DMS114 treated with DMSO at 0.1 percent for 48 hours (cell line): Measurements from ENCODE around the gene OTOP1.
"Not testable (repeated sequence)": the region's sequence is repeated elsewhere in the genome, so short reads cannot be mapped to it uniquely, and the experiment has no call there.

Source experiments
- DNase-seq: peaks from one replicate; lab custom pipeline; 2025; ENCODE audit not compliant: unreplicated experiment; lab: John Stamatoyannopoulos, UW

Gene OTOP1

GRCh38 chr4:4233610-4234009 is 6.9 kb upstream of the OTOP1 start:
- no peak for DNase-seq

GRCh38 chr4:4228356-4228668 is 1.6 kb upstream of the OTOP1 start:
- DNase-seq, result no peak

DNA sequence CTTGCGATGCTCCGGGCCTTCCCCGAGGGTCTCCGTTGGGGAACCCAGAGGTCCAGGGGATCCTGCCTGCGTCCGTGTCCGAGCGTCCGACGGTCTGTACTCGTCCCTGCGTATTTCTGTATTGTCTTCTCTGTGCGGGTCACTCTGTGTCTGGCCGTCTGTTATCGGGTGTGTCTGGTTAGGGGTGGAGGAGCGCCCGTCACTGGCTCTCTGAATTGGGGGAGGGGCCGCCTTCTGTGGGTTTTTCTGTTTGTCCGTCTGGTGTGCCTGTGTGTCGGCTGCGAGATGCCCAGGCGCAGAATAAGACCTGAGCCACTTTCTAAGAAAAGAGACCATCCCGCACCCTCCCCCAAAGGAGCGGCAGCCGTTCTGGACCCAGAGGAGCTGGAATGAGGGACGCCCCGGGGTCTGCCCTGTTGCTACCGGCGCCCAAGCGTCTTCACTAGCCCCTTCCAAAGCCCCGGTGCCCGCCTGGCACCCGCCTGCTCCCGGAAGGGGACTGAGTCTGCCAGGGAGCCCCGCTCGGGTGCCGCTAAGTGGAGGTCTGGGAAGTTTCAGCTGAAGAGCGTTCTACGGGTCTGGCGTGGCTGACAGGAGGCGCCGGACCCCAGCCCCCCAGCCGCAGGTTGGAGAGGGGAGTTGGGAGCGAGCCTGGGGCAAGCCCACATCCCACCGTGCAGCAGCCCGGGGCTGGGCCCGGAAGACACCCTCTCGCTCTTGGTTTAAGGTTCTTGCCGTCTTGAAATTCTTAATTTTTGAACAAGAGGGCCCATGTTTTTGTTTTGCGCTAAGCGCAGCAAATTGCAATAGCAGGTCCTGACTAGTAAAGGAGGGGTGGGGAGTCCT is 1.0 kb upstream of the OTOP1 start:
- no peak for DNase-seq

- DNase-seq, result no peak
Observed at GRCh38 chr4:4225915-4226605, 669 bp downstream of the OTOP1 start.

GRCh38 chr4:4217113-4217512 is 9.6 kb downstream of the OTOP1 start:
- no peak for DNase-seq

- DNase-seq, result no peak
Observed at GRCh38 chr4:4216648-4217047, 10.1 kb downstream of the OTOP1 start.

- not testable (repeated sequence) for DNase-seq
Observed at GRCh38 chr4:4213674-4214073, 13.1 kb downstream of the OTOP1 start.

DNA sequence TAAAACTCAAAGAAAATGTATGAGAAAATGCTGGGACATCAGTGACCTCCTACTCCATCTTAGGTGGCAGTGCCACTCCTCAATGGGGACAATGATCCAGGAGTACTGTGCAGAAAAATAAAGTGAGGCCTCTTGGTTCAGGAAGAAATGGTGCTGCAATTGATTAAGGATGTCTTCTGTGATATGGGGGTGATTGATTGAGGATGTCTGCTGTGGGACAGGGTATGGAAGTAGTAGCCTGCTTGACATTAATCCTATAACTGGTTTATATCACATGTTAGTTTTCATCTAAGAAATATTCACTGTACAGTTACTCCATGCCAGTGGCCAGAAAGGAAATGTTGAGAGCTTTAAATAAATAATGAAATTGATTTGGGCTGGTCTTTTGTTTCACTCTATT is 20.5 kb downstream of the OTOP1 start:
- no peak for DNase-seq

GRCh38 chr4:4204401-4204745 is 22.4 kb downstream of the OTOP1 start:
- DNase-seq, result no peak

DNA sequence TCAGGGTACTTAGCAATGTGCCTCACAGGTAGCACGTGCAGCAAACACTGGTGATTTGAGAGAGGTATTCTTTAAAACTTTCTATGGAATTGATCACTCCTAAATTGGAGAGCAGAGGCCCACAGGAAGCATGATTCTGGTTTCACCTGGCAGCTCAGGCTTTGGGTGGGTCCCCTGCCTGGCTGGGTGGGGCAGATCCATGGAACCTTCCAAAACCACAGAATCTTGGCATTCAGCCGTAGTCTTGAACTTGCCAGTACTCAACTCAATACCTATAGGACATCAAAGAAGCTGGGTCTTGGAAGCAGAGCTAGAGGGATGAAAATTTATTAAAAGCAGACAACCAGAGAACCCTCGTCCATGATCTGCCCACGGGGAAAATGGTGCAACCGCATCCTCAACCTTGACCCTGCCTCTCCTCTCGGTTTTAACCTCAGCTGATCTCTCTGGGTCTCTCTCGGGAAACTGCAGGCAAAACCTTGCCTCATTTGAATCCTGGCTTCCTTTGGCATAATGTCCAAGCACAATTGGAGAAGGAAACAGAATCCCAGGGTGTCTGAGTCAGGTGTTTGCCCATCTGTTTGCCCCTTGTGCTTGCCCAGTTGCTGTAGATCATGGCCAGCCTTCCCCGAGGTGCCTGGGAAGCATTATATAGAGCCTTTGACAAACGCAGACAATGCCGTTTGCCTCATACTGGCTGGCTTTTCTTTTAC is 22.9 kb downstream of the OTOP1 start:
- no peak for DNase-seq

DNA sequence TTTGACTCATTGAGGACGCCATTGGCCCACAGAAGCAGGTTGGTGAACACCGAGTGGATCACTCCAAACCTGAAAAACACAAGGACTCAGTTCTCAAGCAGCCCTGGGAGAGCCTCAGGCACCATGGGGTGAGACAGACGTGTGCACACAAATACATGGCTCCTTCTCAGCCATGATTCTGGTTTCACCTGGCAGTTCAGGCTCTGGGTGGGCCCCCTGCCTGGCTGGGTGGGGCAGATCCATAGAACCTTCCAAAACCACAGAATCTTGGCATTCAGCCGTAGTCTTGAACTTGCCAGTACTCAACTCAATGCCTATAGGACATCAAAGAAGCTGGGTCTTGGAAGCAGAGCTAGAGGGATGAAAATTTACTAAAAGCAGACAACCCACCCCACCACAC is 24.2 kb downstream of the OTOP1 start:
- no peak for DNase-seq

- DNase-seq, result no peak
Observed at GRCh38 chr4:4200624-4201023, 26.1 kb downstream of the OTOP1 start.

- DNase-seq, result no peak
Observed at GRCh38 chr4:4195354-4195753, 31.4 kb downstream of the OTOP1 start.

DNA sequence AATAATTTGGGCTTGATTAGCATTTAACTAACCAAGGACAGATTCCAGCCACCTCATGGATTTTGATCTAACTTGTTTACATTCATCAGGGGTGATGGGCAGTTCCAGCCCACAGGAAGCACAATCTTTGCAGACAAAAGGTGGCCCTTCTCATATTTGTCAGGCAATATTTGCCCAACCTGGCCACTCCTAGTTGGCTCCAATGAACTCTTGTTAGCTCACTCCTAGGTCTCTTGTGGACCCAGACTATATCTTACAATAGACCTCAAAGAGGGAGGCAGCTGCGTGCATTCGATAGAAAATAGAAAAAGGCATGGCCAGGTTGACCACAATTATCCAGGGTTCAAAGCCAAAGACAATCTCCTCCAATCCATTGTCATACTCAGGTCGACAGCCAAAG is 38.2 kb downstream of the OTOP1 start:
- not testable (repeated sequence) for DNase-seq

GRCh38 chr4:4185528-4185927 is 41.2 kb downstream of the OTOP1 start:
- no peak for DNase-seq

- peak; percentile 4 for DNase-seq
Observed at GRCh38 chr4:4182835-4183568, 43.7 kb downstream of the OTOP1 start.

DNA sequence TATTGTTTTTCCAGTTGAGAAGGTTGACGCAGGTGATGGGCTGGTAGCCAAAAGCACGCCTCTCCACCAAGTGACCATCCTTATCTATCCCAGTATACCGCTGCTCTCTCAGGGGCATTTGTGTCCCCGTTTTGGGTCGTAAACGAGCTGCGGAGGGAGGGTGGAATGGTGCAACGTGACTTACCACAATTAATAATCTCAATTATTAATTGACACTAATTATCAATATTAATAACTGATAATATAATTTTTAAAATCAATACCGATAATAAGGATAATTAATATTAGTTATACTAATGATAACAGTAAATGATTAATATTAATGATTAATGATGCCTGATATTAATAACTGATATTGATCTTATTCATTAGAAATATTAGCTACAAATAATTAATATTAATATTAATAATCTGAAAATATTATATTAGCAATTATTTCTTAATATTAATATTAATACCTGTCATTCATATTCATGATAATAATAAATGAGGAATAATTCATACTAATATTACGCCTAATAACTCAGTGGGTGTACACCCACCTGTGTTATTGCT is 56.1 kb downstream of the OTOP1 start:
- DNase-seq, result no peak

DNA sequence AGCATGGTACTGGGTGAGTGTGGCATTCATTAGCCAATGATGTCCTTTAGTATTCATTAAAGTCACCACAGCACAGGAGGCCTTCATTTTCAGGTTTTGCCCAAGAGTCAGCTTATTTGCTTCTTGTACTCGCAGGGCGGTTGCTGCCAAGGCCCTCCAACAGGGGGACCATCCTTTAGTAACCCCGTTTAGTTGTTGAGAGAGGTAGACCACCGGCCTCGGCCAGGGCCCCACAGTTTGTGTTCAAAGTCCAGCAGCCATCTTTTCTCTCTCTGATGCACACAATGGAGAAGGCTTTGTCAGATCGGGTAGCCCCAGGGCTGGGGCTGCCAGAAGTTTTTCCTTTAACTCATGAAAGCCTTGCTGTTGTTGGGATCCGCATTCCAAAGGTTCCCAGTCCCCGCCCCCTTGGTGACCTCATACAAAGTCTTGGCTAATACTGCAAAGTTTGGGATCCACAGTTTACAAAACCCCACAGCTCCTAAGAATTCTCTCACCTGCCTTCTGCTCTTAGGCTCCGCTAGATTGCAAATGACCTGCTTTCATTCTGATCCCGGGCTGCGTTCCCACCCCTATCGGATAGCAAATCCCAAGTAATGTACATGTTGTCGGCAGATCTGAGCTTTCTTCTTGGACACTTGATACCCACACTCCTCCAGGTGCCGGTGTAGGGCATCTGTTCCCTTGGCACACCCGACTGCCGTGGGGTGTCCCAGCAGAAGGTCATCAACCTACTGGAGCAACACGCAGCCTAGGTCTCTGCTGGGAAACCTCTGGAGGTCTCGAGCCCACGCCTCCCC is 58.5 kb downstream of the OTOP1 start:
- DNase-seq, result not testable (repeated sequence)

GRCh38 chr4:4166986-4167385 is 59.7 kb downstream of the OTOP1 start:
- not testable (repeated sequence) for DNase-seq

DNA sequence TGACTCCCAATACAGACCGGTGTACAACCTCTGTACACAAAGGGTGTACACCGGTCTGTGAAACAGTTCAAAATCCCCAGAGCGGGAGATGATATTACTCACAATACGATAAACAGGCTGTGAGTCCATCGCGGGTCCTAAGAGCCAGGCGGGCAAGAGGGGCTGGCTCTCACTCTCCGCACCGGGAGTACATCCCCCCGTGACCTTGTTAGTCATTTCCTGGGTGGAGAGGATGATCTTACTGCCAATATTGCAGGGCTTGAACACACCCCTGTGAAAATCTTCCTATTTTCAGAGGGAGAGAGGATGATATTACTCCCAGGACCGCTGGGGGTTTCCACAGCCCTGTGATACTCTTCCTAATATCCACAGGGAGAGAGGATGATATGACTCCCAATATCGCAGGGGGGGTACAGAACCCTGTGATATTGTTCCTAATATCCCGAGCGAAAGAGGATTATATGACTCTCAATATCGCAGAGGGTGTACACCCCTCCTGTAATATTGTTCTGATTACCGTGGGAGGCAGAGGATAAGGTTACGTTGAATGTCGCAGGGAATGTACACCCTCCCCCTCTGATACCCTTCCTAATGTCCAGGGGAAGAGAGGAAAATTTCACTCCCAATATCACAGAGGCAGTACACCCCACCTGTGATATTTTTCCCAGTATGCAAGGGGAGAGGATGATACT is 60.9 kb downstream of the OTOP1 start:
- DNase-seq, result not testable (repeated sequence)
